GM21737 (cell line): ENCODE measurements around the gene HOXD9.

Experiments used
- ATAC-seq: cut with Tn5 transposase; IDR thresholded peaks from one replicate; pipeline ENCODE4 v1.9.1; 2021; ENCODE audit warnings: mild to moderate bottlenecking, moderate library complexity; ENCODE audit not compliant: unreplicated experiment

The HOXD9 gene

GRCh38 chr2:176110415-176111308 lies 11.9 kb upstream of the HOXD9 start:
- ATAC-seq, result no peak

- ATAC-seq, result no peak
These were observed 11.2 kb upstream of the HOXD9 start for GRCh38 chr2:176111309-176111663.

GRCh38 chr2:176111846-176112374 lies 10.6 kb upstream of the HOXD9 start:
- no peak for ATAC-seq

GRCh38 chr2:176112375-176113302 lies 9.9 kb upstream of the HOXD9 start:
- no peak for ATAC-seq

- no peak for ATAC-seq
These were observed 8.2 kb upstream of the HOXD9 start for GRCh38 chr2:176114120-176114929.

DNA sequence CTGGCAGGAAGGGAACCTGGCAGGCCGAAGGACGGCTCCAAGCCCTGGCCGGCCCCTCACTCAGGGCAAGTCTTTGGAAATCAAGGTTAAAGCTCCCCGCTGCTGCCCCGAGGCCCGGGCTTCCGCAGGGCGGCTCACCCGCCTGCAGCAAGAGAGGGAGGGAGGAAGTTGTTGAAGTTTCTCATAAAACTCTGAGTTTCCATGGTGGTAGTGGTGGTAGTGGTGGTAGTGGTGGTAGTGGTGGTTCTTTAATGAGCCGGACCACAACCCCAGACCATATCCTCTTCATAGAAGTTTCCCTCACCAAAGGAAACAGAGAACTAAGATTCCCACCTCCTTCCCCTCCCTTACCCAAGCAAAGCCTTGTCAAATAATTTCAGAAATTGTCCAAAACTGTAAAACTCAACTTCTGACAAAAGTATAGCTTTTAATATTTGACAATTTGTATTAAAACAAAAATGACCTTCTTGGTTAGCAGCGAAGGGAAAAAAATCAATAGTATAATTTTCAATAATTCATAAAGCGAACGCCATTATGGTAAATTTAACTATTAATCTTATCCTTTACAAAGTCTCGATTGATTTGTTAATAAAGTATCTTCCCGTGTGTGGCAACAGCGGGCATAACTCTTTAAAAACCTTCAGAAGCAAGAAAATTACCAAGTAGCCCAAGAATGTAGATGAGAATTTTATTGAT lies 7.4 kb upstream of the HOXD9 start:
- ATAC-seq, result no peak

DNA sequence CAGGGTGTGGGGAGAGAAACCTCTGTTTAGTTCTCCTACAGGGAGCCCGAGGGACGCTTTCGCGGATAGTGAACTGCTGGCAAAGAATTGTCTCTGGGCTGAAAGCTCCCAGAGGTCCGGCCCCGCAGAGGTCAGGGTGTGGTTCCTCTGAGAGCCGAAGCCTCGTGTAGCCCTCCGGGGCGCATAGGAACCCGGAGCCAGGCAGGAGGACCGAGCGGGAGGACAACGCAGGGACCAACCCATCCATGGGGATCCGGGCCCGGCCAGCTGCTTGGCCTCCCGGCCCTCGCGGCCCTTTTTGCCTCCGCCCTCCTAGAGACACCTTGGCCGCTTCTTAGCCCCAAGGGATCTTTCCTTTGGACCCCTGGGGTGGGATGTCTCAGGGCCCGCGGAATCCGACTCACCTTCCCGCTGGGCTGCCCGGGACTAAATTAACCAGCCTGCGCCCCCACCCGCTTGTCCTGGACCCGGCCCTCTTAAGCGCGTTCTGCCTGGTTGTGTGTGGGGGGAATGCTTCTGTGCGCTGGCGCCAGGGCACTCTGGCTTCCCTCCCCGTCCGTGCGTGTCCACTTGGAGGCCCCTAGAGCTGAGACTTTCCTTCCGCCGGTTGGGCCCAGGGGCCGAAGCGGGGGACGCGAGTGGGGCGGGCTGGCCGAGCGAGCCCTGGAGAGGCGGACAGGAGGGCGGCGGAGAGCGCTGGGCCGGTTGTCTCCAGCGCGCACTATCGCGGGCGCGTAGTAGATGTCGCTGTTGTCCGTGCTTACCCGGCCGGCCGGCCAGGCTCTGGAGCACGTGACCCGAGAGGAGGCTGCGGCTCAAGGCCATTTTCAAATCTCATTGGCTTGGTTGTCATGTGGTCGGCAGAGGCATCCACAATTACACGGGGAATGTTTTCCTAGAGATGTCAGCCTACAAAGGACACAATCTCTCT lies 6.4 kb upstream of the HOXD9 start, which contains the start of gene HOXD10:
Gene HOXD10, plus strand, starts transcription at position 896 of the 931 bp plus-strand sequence. CDS start 56 bp downstream, outside the sequence.
- no peak for ATAC-seq

GRCh38 chr2:176117162-176117822 lies 5.2 kb upstream of the HOXD9 start:
- ATAC-seq, result no peak

GRCh38 chr2:176117823-176118371 lies 4.6 kb upstream of the HOXD9 start:
- ATAC-seq, result no peak

GRCh38 chr2:176118601-176119339 lies 3.7 kb upstream of the HOXD9 start:
- ATAC-seq, result no peak

GRCh38 chr2:176120364-176121189 lies 1.9 kb upstream of the HOXD9 start:
- no peak for ATAC-seq

DNA sequence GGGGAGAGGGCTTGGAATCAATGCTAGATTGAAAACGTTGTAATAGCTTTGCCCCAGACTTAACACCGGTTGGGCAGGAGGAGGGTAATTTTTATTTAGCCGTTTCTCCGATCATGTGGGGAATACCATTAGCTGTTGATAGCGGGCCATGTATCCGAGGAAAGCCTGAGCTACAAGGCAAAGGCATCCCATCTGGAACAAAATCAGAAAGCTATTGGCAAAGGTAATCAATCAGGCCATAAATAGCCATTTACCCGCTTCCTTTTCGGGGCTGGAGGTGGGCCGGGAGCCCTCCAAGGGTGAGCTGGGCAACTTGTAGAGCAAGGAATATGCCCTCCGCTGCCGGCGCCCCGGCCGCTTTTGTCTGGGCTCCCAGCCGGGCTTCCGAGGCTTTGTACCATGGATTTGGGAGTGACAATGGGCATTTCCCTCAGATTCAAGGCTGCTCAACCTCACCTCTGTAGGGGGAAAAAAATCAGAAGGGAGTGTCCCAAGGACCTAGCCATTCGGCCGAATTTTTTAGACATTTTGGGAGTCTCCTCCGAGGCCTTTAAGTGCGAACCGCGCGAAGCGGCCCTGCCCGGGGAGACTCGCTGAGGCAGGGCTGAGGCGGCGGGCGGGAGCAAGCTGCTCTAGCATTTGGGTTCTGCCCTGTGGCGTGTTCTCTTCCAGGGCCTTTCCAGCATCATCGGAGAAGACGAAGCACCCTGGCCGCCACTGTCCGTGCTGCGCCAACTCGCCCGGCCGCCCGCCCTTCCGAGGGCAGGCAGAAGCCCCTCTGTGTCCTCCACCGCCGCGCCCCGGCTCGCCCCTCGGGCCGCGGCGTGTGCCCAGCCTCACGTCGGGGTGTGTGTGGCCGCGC lies 1.1 kb upstream of the HOXD9 start:
- no peak for ATAC-seq

DNA sequence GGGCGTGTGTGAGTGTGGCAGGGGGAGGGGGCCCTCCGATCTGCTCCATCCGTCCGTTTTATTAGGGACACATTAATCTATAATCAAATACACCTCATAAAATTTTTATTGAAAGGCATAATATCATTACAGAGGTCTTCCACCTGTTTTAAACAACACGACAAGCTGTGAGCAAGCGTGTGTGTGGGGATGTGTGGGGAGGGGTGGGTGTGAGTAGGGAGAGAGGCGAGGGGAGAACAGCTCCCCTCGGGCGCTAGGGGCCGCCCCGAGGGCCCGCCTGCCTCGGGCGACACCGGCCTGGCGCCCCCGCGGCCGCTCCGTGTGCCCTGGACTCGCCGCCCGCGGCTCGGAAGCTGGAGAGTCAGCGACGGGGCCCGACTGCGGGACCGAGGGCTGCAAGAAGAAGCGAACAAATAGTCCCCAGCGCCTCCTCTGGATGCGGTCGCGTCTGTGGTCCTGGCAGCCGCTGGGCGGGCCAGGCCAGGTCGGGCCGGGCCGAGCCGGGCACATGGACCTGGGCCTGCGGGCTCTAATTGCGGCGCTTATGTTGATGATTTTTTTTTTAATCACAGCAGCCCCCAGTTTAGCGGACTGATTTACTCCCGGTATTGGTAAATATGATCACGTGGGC lies 352 bp upstream of the HOXD9 start:
- no peak for ATAC-seq

DNA sequence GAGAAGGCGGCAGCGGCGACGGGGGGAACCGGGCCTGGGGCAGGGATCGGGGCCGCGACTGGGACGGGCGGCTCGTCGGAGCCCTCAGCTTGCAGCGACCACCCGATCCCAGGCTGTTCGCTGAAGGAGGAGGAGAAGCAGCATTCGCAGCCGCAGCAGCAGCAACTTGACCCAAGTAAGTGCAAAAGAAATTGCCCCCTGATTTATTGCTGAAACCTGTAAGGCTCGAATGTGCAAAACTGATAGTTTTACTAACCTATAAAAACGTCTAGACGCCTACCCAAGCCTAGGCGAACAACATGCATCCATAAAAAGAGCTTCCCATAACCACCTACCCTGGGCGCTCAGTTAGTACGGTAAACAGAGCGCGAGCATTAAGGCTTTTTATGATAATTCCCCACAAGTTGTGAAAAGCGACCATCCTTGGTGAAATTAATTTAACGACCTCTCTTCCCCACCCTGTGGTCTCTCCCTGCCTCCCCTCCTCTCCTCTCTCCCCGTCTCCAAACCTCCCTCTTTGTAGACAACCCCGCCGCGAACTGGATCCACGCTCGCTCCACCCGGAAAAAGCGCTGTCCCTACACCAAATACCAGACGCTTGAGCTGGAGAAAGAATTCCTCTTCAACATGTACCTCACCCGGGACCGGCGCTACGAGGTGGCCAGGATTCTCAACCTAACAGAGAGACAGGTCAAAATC lies 1.0 kb downstream of the HOXD9 start:
- ATAC-seq, result no peak
